DND-41 (cell line): ENCODE measurements around the gene ADAMTS9.

ENCODE experiments used
- ATAC-seq: fragments of 200-7000 bp; cut with Tn5 transposase; 3 replicates; pipeline ENCODE4 v1.9.1; 2021; ENCODE audit warnings: low read depth; ENCODE audit not compliant: insufficient read depth
- DNase-seq: peaks from one replicate; pipeline ENCODE4 v3.0.0-alpha.2; 2020
- H2AFZ ChIP-seq: 2 replicates; pipeline ENCODE4 v1.6.0; 2012; ENCODE audit warnings: low read depth, low read length
- H3K27ac ChIP-seq: 2 replicates; pipeline ENCODE4 v1.5.1; 2012; ENCODE audit warnings: low read length, inconsistent platforms
- H3K27me3 ChIP-seq: fragments of 200-600 bp; sonication (generic); 2 replicates; pipeline ENCODE4 v1.6.0; 2012; ENCODE audit warnings: low read length, mild to moderate bottlenecking, inconsistent platforms; ENCODE audit not compliant: insufficient read depth, poor library complexity
- H3K36me3 ChIP-seq: 2 replicates; pipeline ENCODE4 v1.5.1; 2012; ENCODE audit warnings: low read length, inconsistent platforms; ENCODE audit not compliant: insufficient read depth
- H3K4me1 ChIP-seq: 2 replicates; pipeline ENCODE4 v1.5.1; 2012; ENCODE audit warnings: mild to moderate bottlenecking, low read length; ENCODE audit not compliant: insufficient read depth
- H3K4me2 ChIP-seq: 2 replicates; pipeline ENCODE4 v1.6.0; 2012; ENCODE audit warnings: mild to moderate bottlenecking, moderate library complexity, low read length, inconsistent platforms; ENCODE audit not compliant: insufficient read depth
- H3K4me3 ChIP-seq, 2 experiments: fragments of 200-600 bp in 1 of 2; shearing (Covaris generic) in 1 of 2; 2 replicates each; pipeline ENCODE4 v1.5.1; 2012 to 2016; ENCODE audit warnings: inconsistent platforms in 2 of 2, low read length in 2 of 2, mild to moderate bottlenecking in 2 of 2, low read depth in 1 of 2, moderate library complexity in 1 of 2
- H3K79me2 ChIP-seq: 2 replicates; pipeline ENCODE4 v1.6.0; 2012; ENCODE audit warnings: low read length, inconsistent platforms; ENCODE audit not compliant: insufficient read depth
- H3K9ac ChIP-seq: 2 replicates; pipeline ENCODE4 v1.6.0; 2012; ENCODE audit warnings: low read depth, mild to moderate bottlenecking, inconsistent platforms, low read length, moderate library complexity
- H3K9me3 ChIP-seq: 2 replicates; pipeline ENCODE4 v1.5.1; 2012; ENCODE audit warnings: low read length, moderate library complexity, mild to moderate bottlenecking, inconsistent platforms; ENCODE audit not compliant: insufficient read depth, severe bottlenecking
- H4K20me1 ChIP-seq: 2 replicates; pipeline ENCODE4 v1.6.0; 2012; ENCODE audit warnings: low read length; ENCODE audit not compliant: insufficient read depth
- EZH2 ChIP-seq: IDR thresholded peaks from 3 replicates; pipeline ENCODE4 v1.6.1; 2012; ENCODE audit warnings: borderline replicate concordance, low read depth, mild to moderate bottlenecking, moderate library complexity, low read length, inconsistent platforms; ENCODE audit not compliant: severe bottlenecking
- TF ChIP-seq, protein P1 (sequence below): IDR thresholded peaks from 2 replicates; pipeline ENCODE4 v1.5.1; 2012; ENCODE audit warnings: borderline replicate concordance, low read length, moderate library complexity, mild to moderate bottlenecking; ENCODE audit not compliant: poor library complexity, severe bottlenecking; ENCODE audit errors: extremely low read depth

The ADAMTS9 gene

DNA sequence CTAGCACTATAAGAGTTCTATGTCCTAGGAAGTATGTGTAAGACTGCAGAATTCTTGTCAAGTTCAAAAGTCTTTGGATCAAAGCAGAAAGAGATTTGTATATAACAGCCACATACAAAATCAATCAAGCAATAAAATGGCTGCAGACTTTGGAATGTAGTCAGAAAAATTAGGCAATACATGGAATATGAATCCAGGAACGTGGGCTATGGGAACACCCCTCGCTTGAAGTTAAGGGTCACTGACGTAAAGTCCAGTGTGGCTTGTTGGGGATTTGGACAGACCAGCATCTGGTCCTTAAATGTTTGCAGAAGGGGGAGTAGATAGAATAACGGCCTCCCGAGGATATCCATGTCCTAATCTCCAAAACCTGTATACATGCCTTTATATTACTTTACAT is 178.6 kb downstream of the ADAMTS9 start:
- H4K20me1 ChIP-seq = no peaks in the 10 kb centered on the region
- no peak overlapping the region for H2AFZ ChIP-seq
- no peak overlapping the region for H3K4me3 ChIP-seq
- DNase-seq = no peak
- H3K9ac ChIP-seq = no peak overlapping the region
- H3K4me2 ChIP-seq = no peak overlapping the region
- no peak for TF ChIP-seq EZH2
- TF ChIP-seq, protein P1, sequence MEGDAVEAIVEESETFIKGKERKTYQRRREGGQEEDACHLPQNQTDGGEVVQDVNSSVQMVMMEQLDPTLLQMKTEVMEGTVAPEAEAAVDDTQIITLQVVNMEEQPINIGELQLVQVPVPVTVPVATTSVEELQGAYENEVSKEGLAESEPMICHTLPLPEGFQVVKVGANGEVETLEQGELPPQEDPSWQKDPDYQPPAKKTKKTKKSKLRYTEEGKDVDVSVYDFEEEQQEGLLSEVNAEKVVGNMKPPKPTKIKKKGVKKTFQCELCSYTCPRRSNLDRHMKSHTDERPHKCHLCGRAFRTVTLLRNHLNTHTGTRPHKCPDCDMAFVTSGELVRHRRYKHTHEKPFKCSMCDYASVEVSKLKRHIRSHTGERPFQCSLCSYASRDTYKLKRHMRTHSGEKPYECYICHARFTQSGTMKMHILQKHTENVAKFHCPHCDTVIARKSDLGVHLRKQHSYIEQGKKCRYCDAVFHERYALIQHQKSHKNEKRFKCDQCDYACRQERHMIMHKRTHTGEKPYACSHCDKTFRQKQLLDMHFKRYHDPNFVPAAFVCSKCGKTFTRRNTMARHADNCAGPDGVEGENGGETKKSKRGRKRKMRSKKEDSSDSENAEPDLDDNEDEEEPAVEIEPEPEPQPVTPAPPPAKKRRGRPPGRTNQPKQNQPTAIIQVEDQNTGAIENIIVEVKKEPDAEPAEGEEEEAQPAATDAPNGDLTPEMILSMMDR = no peak
- no peak overlapping the region for H3K27ac ChIP-seq
- ATAC-seq = no peak
- H3K79me2 ChIP-seq = no peaks in the 10 kb centered on the region
- H3K4me1 ChIP-seq = no peaks in the 10 kb centered on the region
- H3K9me3 ChIP-seq = no peaks in the 10 kb centered on the region
- no peaks in the 10 kb centered on the region for H3K36me3 ChIP-seq
- no peaks in the 10 kb centered on the region for H3K27me3 ChIP-seq

GRCh38 chr3:64508140-64508539 is 179.7 kb downstream of the ADAMTS9 start:
- H3K4me3 ChIP-seq = no peak overlapping the region
- no peak for DNase-seq

DNA sequence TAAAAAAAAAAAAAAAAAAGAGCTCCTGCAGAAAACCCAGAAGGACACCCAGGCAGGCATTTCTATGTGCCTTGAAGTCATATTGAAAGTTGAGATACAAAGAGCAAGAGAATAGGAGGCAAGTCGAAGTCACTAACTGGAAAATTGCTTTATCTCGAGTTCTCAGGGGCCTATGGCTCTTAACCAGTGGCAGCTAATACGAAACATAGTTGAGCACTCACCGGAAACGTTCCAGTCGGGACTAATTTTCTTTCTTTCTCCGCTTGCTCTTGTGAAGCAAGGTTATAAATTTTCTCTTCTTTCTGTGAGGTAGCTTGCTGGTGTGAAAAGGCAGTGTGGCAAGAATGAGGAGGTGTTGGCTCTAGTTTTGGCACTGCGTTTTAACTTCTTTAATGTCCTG is 181.5 kb downstream of the ADAMTS9 start:
- H3K9me3 ChIP-seq = no peaks in the 10 kb centered on the region
- no peak overlapping the region for H3K27ac ChIP-seq
- ATAC-seq (no peak), DNase-seq (no peak)
- H3K27me3 ChIP-seq = no peaks in the 10 kb centered on the region
- H3K36me3 ChIP-seq = no peaks in the 10 kb centered on the region
- no peak overlapping the region for H2AFZ ChIP-seq
- no peaks in the 10 kb centered on the region for H3K4me1 ChIP-seq
- H3K4me3 ChIP-seq = no peak overlapping the region
- no peak overlapping the region for H3K4me2 ChIP-seq
- no peak for TF ChIP-seq EZH2
- TF ChIP-seq, protein P1 = no peak
- no peaks in the 10 kb centered on the region for H3K79me2 ChIP-seq
- H4K20me1 ChIP-seq = no peaks in the 10 kb centered on the region
- H3K9ac ChIP-seq = no peak overlapping the region

More at GRCh38 chr3:64508140-64508539, 179.7 kb downstream of the ADAMTS9 start:
- Histone ChIP-seq H3K4me1 (no peaks in the 10 kb centered on the region), H3K27me3 (no peaks in the 10 kb centered on the region), H2AFZ (no peak overlapping the region), H3K4me2 (no peak overlapping the region), H3K9me3 (no peaks in the 10 kb centered on the region), H3K36me3 (no peaks in the 10 kb centered on the region), H4K20me1 (no peaks in the 10 kb centered on the region), H3K79me2 (no peaks in the 10 kb centered on the region), H3K9ac (no peak overlapping the region), H3K27ac (no peak overlapping the region)
- ATAC-seq = no peak
- TF ChIP-seq, protein P1 = no peak
- no peak for TF ChIP-seq EZH2

DNA sequence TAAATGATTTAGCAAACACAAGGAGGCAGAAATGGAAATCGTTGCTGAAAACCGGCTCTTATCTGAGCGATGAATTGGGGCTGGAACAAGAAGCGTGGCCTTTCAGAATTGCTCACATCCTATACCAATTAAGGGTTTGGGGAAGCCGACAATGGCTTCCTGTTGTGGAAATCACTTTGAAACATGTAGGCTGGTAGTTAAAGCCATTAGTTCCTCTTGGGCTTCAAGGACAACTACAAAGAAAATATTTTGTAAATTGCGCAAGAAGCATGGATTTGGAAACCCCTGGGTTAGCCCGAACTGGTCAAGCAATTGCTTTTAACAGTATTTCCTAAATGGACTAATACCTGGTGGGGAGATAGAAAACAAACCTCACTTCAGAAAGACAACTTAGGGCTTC is 182.4 kb downstream of the ADAMTS9 start:
- H3K9ac ChIP-seq = no peak overlapping the region
- no peaks in the 10 kb centered on the region for H3K36me3 ChIP-seq
- no peaks in the 10 kb centered on the region for H3K9me3 ChIP-seq
- TF ChIP-seq EZH2 = no peak
- TF ChIP-seq, protein P1 = no peak
- H3K4me1 ChIP-seq = no peaks in the 10 kb centered on the region
- no peaks in the 10 kb centered on the region for H3K27me3 ChIP-seq
- H3K4me2 ChIP-seq = no peak overlapping the region
- ATAC-seq (no peak), DNase-seq (no peak)
- H4K20me1 ChIP-seq = no peaks in the 10 kb centered on the region
- H3K79me2 ChIP-seq = no peaks in the 10 kb centered on the region
- no peak overlapping the region for H3K4me3 ChIP-seq
- no peak overlapping the region for H2AFZ ChIP-seq
- no peak overlapping the region for H3K27ac ChIP-seq
